Endothelial cell (in vitro differentiated cells): Measurements from ENCODE around the gene PIGM. TPM values are rescaled to one million over a fixed set of nuclear protein-coding genes. Genes with fewer than 3 reads are reported as not detected.

ENCODE experiments used
- DNase-seq: peaks from one replicate; pipeline ENCODE4 v3.0.0; 2021; ENCODE audit warnings: low spot score
- H3K27ac Mint-ChIP-seq: one replicate; pipeline ENCODE4 v1.8.0; 2021; ENCODE audit warnings: mixed read lengths, inconsistent platforms; ENCODE audit not compliant: unreplicated experiment
- H3K27me3 Mint-ChIP-seq: one replicate; pipeline ENCODE4 v1.8.0; 2021; ENCODE audit warnings: mild to moderate bottlenecking, moderate library complexity, mixed read lengths, inconsistent platforms; ENCODE audit not compliant: unreplicated experiment
- H3K36me3 Mint-ChIP-seq: one replicate; pipeline ENCODE4 v1.8.0; 2021; ENCODE audit warnings: mild to moderate bottlenecking, low read depth, mixed read lengths, inconsistent platforms; ENCODE audit not compliant: unreplicated experiment
- H3K4me1 Mint-ChIP-seq: one replicate; pipeline ENCODE4 v1.8.0; 2021; ENCODE audit warnings: mild to moderate bottlenecking, mixed read lengths, inconsistent platforms; ENCODE audit not compliant: unreplicated experiment
- H3K4me3 Mint-ChIP-seq: one replicate; pipeline ENCODE4 v1.8.0; 2021; ENCODE audit warnings: mild to moderate bottlenecking, mixed read lengths, inconsistent platforms; ENCODE audit not compliant: unreplicated experiment
- H3K9me3 Mint-ChIP-seq: one replicate; pipeline ENCODE4 v1.8.0; 2021; ENCODE audit warnings: mixed read lengths, inconsistent platforms; ENCODE audit not compliant: unreplicated experiment
- total RNA-seq: library from RNA; stranded (reverse); fragmentation: NEBNext Ultra II Directional; extraction: Animal tissue kit (Norgen Biotek cat#: 25700); gene quantifications from one replicate; pipeline ENCODE4 v1.2.1, GENCODE V29; 2021; ENCODE audit not compliant: unreplicated experiment
- TF ChIP-seq, protein P1 (sequence below): fragments of 200-600 bp; sonication (generic); IDR thresholded peaks from one replicate; pipeline ENCODE4 v1.5.0; 2021; ENCODE audit warnings: antibody characterized with exemption; ENCODE audit not compliant: unreplicated experiment

Gene PIGM
- total RNA-seq, 1 donor from 2014 or later, result 6.0 TPM

DNA sequence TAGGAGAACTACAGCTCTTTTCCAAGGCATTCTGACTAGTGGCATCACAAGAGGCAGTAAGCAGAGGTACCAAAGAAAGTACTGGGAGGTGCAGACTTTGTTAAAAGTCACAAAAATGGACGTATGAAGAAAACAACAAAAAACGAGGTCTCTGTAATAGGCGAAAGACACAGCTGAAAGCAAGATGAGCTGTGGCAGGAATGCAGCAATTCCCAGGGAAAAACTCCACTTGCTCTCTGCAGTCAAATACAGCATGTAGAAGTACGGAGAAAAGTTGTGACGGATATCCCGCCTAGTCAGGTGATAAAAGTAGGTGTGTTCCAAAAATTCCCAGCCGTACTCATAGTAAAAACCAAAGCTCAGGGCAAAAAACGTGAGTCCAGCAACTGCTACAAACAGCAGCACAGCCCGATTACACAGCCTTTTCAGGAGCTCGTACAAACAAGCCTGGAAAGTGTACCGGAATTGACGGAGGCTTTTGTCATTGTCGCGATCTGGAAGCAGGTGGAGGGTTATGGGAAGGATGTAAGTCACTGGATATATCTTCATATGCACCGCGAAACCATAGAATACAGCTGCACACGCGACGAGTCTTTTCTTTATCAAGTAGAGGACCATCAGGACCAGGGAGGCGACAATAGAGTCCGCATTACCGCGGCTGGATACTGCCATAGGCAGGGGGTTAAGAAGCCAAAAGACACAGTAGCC is 979 bp downstream of the PIGM start:
- peaks cover 10% of the 10 kb centered on the region for H3K27me3 Mint-ChIP-seq
- peak overlapping the region; percentile 77 for H3K27ac Mint-ChIP-seq
- H3K4me3 Mint-ChIP-seq, result peak overlapping the region; percentile 99
- H3K4me1 Mint-ChIP-seq, result peaks cover 24% of the 10 kb centered on the region
- peaks cover 3% of the 10 kb centered on the region for H3K36me3 Mint-ChIP-seq
- TF ChIP-seq, protein P1, sequence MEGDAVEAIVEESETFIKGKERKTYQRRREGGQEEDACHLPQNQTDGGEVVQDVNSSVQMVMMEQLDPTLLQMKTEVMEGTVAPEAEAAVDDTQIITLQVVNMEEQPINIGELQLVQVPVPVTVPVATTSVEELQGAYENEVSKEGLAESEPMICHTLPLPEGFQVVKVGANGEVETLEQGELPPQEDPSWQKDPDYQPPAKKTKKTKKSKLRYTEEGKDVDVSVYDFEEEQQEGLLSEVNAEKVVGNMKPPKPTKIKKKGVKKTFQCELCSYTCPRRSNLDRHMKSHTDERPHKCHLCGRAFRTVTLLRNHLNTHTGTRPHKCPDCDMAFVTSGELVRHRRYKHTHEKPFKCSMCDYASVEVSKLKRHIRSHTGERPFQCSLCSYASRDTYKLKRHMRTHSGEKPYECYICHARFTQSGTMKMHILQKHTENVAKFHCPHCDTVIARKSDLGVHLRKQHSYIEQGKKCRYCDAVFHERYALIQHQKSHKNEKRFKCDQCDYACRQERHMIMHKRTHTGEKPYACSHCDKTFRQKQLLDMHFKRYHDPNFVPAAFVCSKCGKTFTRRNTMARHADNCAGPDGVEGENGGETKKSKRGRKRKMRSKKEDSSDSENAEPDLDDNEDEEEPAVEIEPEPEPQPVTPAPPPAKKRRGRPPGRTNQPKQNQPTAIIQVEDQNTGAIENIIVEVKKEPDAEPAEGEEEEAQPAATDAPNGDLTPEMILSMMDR, result no peak
- DNase-seq, result peak; percentile 26
- no peaks in the 10 kb centered on the region for H3K9me3 Mint-ChIP-seq

DNA sequence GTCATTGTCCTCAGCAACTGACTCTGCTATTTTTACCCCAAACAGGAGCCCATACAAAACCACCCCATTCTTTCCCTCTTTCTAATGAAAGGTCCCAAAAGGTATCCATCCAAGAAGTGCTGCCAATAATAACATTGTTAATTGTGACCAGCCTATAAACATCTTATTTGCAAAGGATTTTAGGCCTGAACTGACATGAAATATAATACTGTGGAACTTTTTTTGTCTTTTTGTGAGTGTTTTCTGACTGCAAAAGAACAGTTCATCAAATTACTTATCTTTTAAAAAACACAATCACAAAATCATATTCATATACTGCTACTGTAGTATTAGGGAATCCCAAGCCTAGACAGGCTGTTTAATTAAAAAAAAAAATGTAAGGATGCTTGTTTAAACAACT is 3.4 kb downstream of the PIGM start:
- DNase-seq, result no peak
- no peak overlapping the region for H3K27ac Mint-ChIP-seq
- H3K4me3 Mint-ChIP-seq, result no peak overlapping the region
- H3K36me3 Mint-ChIP-seq, result peaks cover 3% of the 10 kb centered on the region
- TF ChIP-seq, protein P1, result no peak
- H3K9me3 Mint-ChIP-seq, result no peaks in the 10 kb centered on the region
- H3K27me3 Mint-ChIP-seq, result peaks cover 9% of the 10 kb centered on the region
- peaks cover 24% of the 10 kb centered on the region for H3K4me1 Mint-ChIP-seq

DNA sequence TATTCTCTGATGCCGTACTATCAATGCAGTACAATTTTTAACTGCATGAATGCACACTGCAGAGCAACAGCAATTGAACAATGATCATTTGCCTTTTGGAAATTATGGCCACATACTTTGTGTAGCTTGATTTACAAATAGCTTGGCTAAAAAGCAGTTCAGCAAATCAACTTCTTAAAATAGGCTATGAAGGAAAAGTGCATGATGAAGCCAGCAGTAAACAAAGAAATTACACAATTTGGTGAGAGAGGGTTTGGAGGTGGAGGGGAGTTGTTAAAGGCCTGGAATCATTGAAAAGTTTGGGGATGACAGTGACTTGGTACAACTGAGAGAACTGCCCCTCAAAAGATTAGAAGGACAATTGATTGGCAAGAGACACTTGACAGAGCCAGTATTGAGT is 6.5 kb downstream of the PIGM start:
- Mint-ChIP-seq H3K4me3 (no peak overlapping the region), H3K27ac (no peak overlapping the region), H3K4me1 (peaks cover 8% of the 10 kb centered on the region), H3K9me3 (no peaks in the 10 kb centered on the region), H3K27me3 (no peaks in the 10 kb centered on the region), H3K36me3 (no peaks in the 10 kb centered on the region)
- no peak for DNase-seq
- TF ChIP-seq, protein P1, result no peak

DNA sequence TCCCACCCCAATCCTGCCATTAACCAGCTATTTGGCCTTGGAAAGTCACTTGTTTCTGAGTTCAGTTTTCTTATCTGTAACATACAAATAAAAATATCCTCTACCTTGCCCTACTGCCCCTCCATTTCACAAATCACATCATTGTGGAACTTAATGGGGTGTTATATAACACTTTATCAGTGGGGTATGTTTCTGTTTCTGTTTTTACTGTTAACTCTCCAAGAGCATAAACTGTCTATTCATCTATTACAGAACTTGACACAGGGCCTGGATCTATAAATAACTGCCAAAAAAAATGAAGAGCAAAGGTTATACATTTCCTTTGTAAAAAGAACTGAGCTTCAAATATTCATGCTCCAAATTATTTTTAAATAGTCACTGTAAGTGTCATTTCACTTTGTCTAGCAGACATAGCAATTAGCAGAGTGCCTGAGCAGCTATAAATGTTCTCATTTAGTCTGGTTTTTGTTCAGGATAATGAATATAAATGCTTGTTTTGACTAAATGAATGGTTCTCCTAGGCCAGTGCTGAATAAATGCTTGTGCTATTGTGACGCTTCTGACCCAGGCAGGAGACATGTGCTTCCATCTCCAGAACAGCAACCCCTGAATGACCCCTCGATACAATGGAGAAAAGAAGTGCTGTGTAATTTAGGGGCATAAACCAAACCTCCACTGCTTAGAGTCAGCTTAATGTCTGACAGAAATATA is 7.4 kb downstream of the PIGM start:
- no peak overlapping the region for H3K27ac Mint-ChIP-seq
- TF ChIP-seq, protein P1, result no peak
- no peaks in the 10 kb centered on the region for H3K27me3 Mint-ChIP-seq
- H3K4me3 Mint-ChIP-seq, result no peak overlapping the region
- H3K9me3 Mint-ChIP-seq, result no peaks in the 10 kb centered on the region
- no peak for DNase-seq
- H3K4me1 Mint-ChIP-seq, result peaks cover 6% of the 10 kb centered on the region
- no peaks in the 10 kb centered on the region for H3K36me3 Mint-ChIP-seq
